NCI-H2227 treated with DMSO at 0.1 percent for 48 hours (cell line): Measurements from ENCODE around the gene HSDL2.
"Not testable (repeated sequence)": the region's sequence is repeated elsewhere in the genome, so short reads cannot be mapped to it uniquely, and the experiment has no call there.

ENCODE experiments used
- DNase-seq: peaks from one replicate; lab custom pipeline; 2025; lab: John Stamatoyannopoulos, UW

HSDL2 gene

GRCh38 chr9:112366591-112366990 is 13.3 kb upstream of the HSDL2 start:
- DNase-seq, result no peak

- no peak for DNase-seq
Observed at GRCh38 chr9:112367465-112367864, 12.4 kb upstream of the HSDL2 start.

GRCh38 chr9:112369817-112370216 is 10.1 kb upstream of the HSDL2 start:
- DNase-seq, result no peak

GRCh38 chr9:112371060-112371459 is 8.8 kb upstream of the HSDL2 start:
- DNase-seq, result no peak

GRCh38 chr9:112373666-112374065 is 6.2 kb upstream of the HSDL2 start:
- DNase-seq, result not testable (repeated sequence)

GRCh38 chr9:112374232-112374631 is 5.7 kb upstream of the HSDL2 start:
- not testable (repeated sequence) for DNase-seq

- DNase-seq, result no peak
Observed at GRCh38 chr9:112375361-112375760, 4.5 kb upstream of the HSDL2 start.

GRCh38 chr9:112377087-112377486 is 2.8 kb upstream of the HSDL2 start:
- DNase-seq, result no peak

GRCh38 chr9:112377684-112378327 is 2.1 kb upstream of the HSDL2 start:
- DNase-seq, result no peak

GRCh38 chr9:112378328-112379176 is 1.4 kb upstream of the HSDL2 start:
- no peak for DNase-seq

GRCh38 chr9:112379177-112380101 is 469 bp upstream of the HSDL2 start:
- peak; percentile 96 for DNase-seq

- DNase-seq, result peak; percentile 25
Observed at GRCh38 chr9:112380825-112381221, 915 bp downstream of the HSDL2 start.

- DNase-seq, result no peak
Observed at GRCh38 chr9:112382066-112382465, 2.2 kb downstream of the HSDL2 start.

GRCh38 chr9:112382501-112383364 is 2.8 kb downstream of the HSDL2 start:
- DNase-seq, result no peak

- DNase-seq, result no peak
Observed at GRCh38 chr9:112384219-112384618, 4.3 kb downstream of the HSDL2 start.

GRCh38 chr9:112384690-112385089 is 4.8 kb downstream of the HSDL2 start:
- DNase-seq, result no peak

- DNase-seq, result no peak
Observed at GRCh38 chr9:112387115-112387514, 7.2 kb downstream of the HSDL2 start.

GRCh38 chr9:112389897-112390296 is 10.0 kb downstream of the HSDL2 start:
- DNase-seq, result not testable (repeated sequence)

- DNase-seq, result not testable (repeated sequence)
Observed at GRCh38 chr9:112391936-112392560, 12.1 kb downstream of the HSDL2 start.

GRCh38 chr9:112393146-112393545 is 13.2 kb downstream of the HSDL2 start:
- DNase-seq, result not testable (repeated sequence)

- DNase-seq, result no peak
Observed at GRCh38 chr9:112396416-112396815, 16.5 kb downstream of the HSDL2 start.
